Testis (tissue), 3 donors: Measurements from ENCODE around the gene LRMDA. TPM values are rescaled to one million over a fixed set of nuclear protein-coding genes. Genes with fewer than 3 reads are reported as not detected.

Source experiments
- DNase-seq: peaks from one replicate; pipeline ENCODE4 v3.0.0-alpha.2; 2019
- H3K27ac ChIP-seq, 2 donors: fragments of 200-600 bp; sonication (generic); one replicate each; pipeline ENCODE4 v1.5.1; 2019
- H3K27me3 ChIP-seq: fragments of 200-600 bp; sonication (generic); one replicate; pipeline ENCODE4 v1.5.1; 2019
- H3K36me3 ChIP-seq: fragments of 200-600 bp; sonication (generic); one replicate; pipeline ENCODE4 v1.5.1; 2017; ENCODE audit warnings: low read depth; ENCODE audit errors: missing control alignments
- H3K4me1 ChIP-seq: fragments of 200-600 bp; sonication (generic); one replicate; pipeline ENCODE4 v1.5.1; 2019
- H3K4me3 ChIP-seq, 2 donors: fragments of 200-600 bp; sonication (generic); one replicate each; pipeline ENCODE4 v1.5.1; 2017 to 2019
- H3K9me3 ChIP-seq: fragments of 200-600 bp; sonication (generic); one replicate; pipeline ENCODE4 v1.5.1; 2017
- POLR2A ChIP-seq: fragments of 450-650 bp; IDR thresholded peaks from one replicate; pipeline ENCODE4 v1.6.1; 2017; ENCODE audit warnings: antibody characterized with exemption, mild to moderate bottlenecking, moderate library complexity
- WGBS, 2 donors: methylation state at CpG; one replicate each; pipeline ENCODE4 v1.1.5; 2018; 5-methylcytosine and 5-hydroxymethylcytosine counted together
- intact Hi-C: fragments of 100-400 bp; cut with DNase I; formaldehyde crosslinking; loops from one replicate; pipeline ENCODE4 v1.15.1; 2023; ENCODE audit warnings: low total_unique reads
- polyA plus RNA-seq: library from polyadenylated mRNA; stranded (reverse); fragments of 350-450 nt; fragmentation: Illumina TruSeq; extraction: RNeasy Lipid Tissue Mini Kit (QIAGEN cat#74804); gene quantifications from one replicate; pipeline ENCODE4 v1.2.3, GENCODE V29; 2014; ENCODE audit warnings: low read depth, low replicate concordance; ENCODE audit not compliant: insufficient read depth
- total RNA-seq, 2 donors: library from RNA; depleted of rRNA; stranded (reverse); fragments of >200 nt; gene quantifications; one replicate each; pipeline ENCODE4 v1.2.3, GENCODE V29; 2016
- TF ChIP-seq, protein P1 (sequence below), 3 experiments: fragments of 450-650 bp in 2 of 3; fragments of 200-600 bp in 1 of 3; sonication (generic) in 1 of 3; IDR thresholded peaks; one replicate each; pipeline ENCODE4 v1.5.1; 2016 to 2019; ENCODE audit warnings: antibody characterized with exemption in 3 of 3, mild to moderate bottlenecking in 2 of 3, moderate library complexity in 1 of 3

Gene LRMDA
- total and polyA plus RNA-seq, 3 donors from 2014 or later = 7.6 to 13.8 (median 10.6) TPM

DNA sequence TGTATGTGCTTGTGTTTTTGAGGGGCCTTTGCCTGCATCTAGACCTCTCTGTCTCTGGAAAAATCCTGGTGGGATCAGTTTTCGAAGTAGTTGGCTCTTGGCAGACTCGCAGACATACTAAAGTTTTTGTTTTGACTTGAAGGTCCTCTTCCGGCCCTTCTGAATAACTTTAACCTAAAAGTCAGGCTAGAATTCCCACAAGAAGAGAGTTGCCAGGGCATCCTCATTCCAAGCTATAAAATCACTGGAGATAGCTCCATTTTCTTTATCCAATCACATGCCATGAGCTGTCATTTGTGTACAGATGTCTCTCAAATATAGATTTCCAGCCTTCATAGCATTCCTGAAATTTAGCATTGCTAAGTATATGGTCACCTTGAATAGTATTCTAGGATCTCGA is 967.8 kb downstream of the LRMDA start:
- H3K27me3 ChIP-seq = no peaks in the 10 kb centered on the region
- H3K9me3 ChIP-seq = no peaks in the 10 kb centered on the region
- no peak overlapping the region for H3K27ac ChIP-seq
- WGBS, 2 donors = 67 to 73% methylated on average over 4 of the region's 4 CpGs
- no peak overlapping the region for H3K4me3 ChIP-seq
- no peak for DNase-seq
- H3K4me1 ChIP-seq = peaks cover 21% of the 10 kb centered on the region
- intact Hi-C loops = loop anchor here (10.0 kb wide), 1 partner anchor 64 kb away; no protein-coding TSS in a partner anchor
- H3K36me3 ChIP-seq = no peaks in the 10 kb centered on the region
- no peak for TF ChIP-seq POLR2A
- TF ChIP-seq, protein P1, sequence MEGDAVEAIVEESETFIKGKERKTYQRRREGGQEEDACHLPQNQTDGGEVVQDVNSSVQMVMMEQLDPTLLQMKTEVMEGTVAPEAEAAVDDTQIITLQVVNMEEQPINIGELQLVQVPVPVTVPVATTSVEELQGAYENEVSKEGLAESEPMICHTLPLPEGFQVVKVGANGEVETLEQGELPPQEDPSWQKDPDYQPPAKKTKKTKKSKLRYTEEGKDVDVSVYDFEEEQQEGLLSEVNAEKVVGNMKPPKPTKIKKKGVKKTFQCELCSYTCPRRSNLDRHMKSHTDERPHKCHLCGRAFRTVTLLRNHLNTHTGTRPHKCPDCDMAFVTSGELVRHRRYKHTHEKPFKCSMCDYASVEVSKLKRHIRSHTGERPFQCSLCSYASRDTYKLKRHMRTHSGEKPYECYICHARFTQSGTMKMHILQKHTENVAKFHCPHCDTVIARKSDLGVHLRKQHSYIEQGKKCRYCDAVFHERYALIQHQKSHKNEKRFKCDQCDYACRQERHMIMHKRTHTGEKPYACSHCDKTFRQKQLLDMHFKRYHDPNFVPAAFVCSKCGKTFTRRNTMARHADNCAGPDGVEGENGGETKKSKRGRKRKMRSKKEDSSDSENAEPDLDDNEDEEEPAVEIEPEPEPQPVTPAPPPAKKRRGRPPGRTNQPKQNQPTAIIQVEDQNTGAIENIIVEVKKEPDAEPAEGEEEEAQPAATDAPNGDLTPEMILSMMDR (IDR thresholded peaks at IDR 0.05) = no peak

GRCh38 chr10:76401006-76401405 is 969.6 kb downstream of the LRMDA start:
- Histone ChIP-seq H3K4me1 (peaks cover 12% of the 10 kb centered on the region), H3K27ac (no peak overlapping the region), H3K36me3 (no peaks in the 10 kb centered on the region), H3K27me3 (no peaks in the 10 kb centered on the region), H3K9me3 (no peaks in the 10 kb centered on the region), H3K4me3 (no peak overlapping the region)
- 91 to 94% methylated on average over 3 of the region's 3 CpGs for WGBS, 2 donors
- TF ChIP-seq POLR2A = no peak
- TF ChIP-seq, protein P1 (IDR thresholded peaks at IDR 0.05) = no peak
- DNase-seq = no peak
- intact Hi-C loops = no loop called here

DNA sequence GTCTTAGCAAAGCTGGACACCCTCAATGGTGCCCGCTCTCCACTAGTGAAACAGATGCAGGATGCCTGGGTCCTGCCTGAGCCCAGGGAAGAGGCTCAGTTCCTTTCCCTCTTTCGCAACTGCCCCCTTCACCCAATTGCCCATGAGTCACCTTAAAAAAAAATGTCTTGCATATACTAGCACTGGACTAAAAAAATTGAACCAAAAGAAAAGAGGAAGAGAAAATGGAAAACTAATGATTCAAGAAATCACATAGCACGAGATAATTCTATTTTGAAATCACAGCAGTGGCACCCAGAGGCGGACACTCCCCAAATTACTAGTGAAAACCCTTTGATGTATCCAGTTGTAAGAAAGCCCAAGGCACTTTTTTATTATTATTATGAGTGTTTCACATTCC is 972.5 kb downstream of the LRMDA start:
- intact Hi-C loops = no loop called here
- Histone ChIP-seq H3K9me3 (no peaks in the 10 kb centered on the region), H3K27ac (no peak overlapping the region), H3K4me1 (no peaks in the 10 kb centered on the region), H3K4me3 (no peak overlapping the region), H3K36me3 (no peaks in the 10 kb centered on the region), H3K27me3 (no peaks in the 10 kb centered on the region)
- DNase-seq = no peak
- no peak for TF ChIP-seq POLR2A
- TF ChIP-seq, protein P1 (IDR thresholded peaks at IDR 0.05) = no peak
- 69 to 80% methylated on average over 4 of the region's 4 CpGs for WGBS, 2 donors

DNA sequence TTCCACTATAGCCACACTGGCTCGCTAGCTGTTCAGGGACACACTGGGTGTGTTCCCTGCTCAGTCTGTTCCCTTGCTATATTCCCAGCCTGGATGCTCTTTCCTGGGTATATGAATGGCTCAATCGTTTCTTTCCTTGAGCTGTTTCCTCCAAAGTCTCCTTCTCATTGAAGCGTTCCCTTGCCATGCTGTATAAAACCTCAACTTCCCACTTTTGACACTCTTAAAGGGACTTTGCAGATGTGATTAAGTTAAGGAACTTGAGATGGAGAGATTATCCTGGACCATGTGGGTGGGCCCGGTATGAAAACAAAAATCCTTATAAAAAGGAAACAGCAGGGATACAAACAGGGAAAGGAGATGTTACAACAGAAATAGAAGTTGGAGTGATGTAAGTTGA is 973.1 kb downstream of the LRMDA start:
- Histone ChIP-seq H3K27ac (no peak overlapping the region), H3K27me3 (no peaks in the 10 kb centered on the region), H3K4me1 (no peaks in the 10 kb centered on the region), H3K9me3 (no peaks in the 10 kb centered on the region), H3K4me3 (no peak overlapping the region), H3K36me3 (no peaks in the 10 kb centered on the region)
- 77 to 78% methylated on average over 4 of the region's 4 CpGs for WGBS, 2 donors
- no peak for DNase-seq
- intact Hi-C loops = no loop called here
- TF ChIP-seq, protein P1 (IDR thresholded peaks at IDR 0.05) = no peak
- no peak for TF ChIP-seq POLR2A

DNA sequence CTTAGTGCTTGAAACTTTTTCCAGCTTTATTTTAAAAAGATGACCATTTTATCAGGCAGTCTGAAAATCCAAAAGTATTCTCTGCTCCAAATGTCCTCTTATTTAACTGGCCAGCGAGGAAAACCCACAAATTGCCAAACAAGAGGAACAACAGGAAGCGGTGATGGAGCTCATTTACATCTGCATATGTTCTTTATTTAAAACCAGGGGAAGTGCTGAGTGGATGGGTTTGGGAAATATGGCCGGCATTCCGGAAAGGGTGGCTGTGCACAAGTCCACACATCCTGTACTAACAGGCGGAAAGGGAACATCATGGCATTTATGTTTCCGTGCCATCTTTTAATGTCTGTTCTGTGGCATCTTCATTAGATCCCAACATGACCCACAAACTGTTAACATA is 974.5 kb downstream of the LRMDA start:
- intact Hi-C loops = no loop called here
- WGBS, 2 donors = 83% methylated on average over 6 of the region's 6 CpGs
- no peaks in the 10 kb centered on the region for H3K36me3 ChIP-seq
- H3K4me1 ChIP-seq = no peaks in the 10 kb centered on the region
- no peaks in the 10 kb centered on the region for H3K27me3 ChIP-seq
- no peak overlapping the region for H3K27ac ChIP-seq
- no peaks in the 10 kb centered on the region for H3K9me3 ChIP-seq
- no peak for DNase-seq
- TF ChIP-seq POLR2A = no peak
- TF ChIP-seq, protein P1 (IDR thresholded peaks at IDR 0.05) = no peak
- no peak overlapping the region for H3K4me3 ChIP-seq
